Brain microvascular endothelial cell (primary cell): Measurements from ENCODE around the gene DISC1.
"Not testable (repeated sequence)": the region's sequence is repeated elsewhere in the genome, so short reads cannot be mapped to it uniquely, and the experiment has no call there.

Source experiments
- DNase-seq: peaks from one replicate; pipeline ENCODE4 v3.0.0-alpha.2; 2020
- H3K27ac ChIP-seq: fragments of 250-450 bp; sonication (Bioruptor Pico); 2 replicates; pipeline ENCODE4 v1.5.1; 2020; ENCODE audit warnings: mild to moderate bottlenecking, moderate library complexity
- H3K27me3 ChIP-seq: fragments of 250-450 bp; sonication (Bioruptor Pico); replicated peaks from 2 replicates; pipeline ENCODE4 v1.5.1; 2020; ENCODE audit warnings: mild to moderate bottlenecking
- H3K36me3 ChIP-seq: fragments of 250-450 bp; sonication (Bioruptor Pico); replicated peaks from 2 replicates; pipeline ENCODE4 v1.5.1; 2020; ENCODE audit warnings: mild to moderate bottlenecking
- H3K4me3 ChIP-seq: 2 replicates; pipeline ENCODE4 v1.5.1; 2011; ENCODE audit warnings: low read depth, mild to moderate bottlenecking, control low read depth, low read length, moderate library complexity
- CTCF ChIP-seq: IDR thresholded peaks from 2 replicates; pipeline ENCODE4 v1.5.1; 2011; ENCODE audit warnings: low read depth, mild to moderate bottlenecking, moderate library complexity, low read length, control low read depth, inconsistent platforms; ENCODE audit errors: missing control alignments
- in situ Hi-C: cut with HindIII; loops from 2 replicates; pipeline ENCODE4 v1.10.0; 2017; ENCODE audit warnings: low sequenced_read_pairs, low pct_ligation_motif_present

The DISC1 gene

GRCh38 chr1:231656741-231657140 lies 30.2 kb downstream of the DISC1 start:
- no peak for TF ChIP-seq CTCF

GRCh38 chr1:231658223-231658622 lies 31.6 kb downstream of the DISC1 start:
- H3K36me3 ChIP-seq, H3K4me3 ChIP-seq, H3K27ac ChIP-seq, DNase-seq, H3K27me3 ChIP-seq, in situ Hi-C loops: not testable (repeated sequence)

More at GRCh38 chr1:231656741-231657140, 30.2 kb downstream of the DISC1 start:
- H3K36me3 ChIP-seq = no peaks in the 10 kb centered on the region
- no peak overlapping the region for H3K27ac ChIP-seq
- H3K27me3 ChIP-seq = no peaks in the 10 kb centered on the region
- in situ Hi-C loops = no loop called here
- no peak overlapping the region for H3K4me3 ChIP-seq
- DNase-seq = no peak

GRCh38 chr1:231660198-231660597 lies 33.6 kb downstream of the DISC1 start:
- Histone ChIP-seq H3K27me3 (no peaks in the 10 kb centered on the region), H3K27ac (no peak overlapping the region), H3K4me3 (no peak overlapping the region), H3K36me3 (no peaks in the 10 kb centered on the region)
- in situ Hi-C loops = no loop called here
- DNase-seq = no peak
- no peak for TF ChIP-seq CTCF

GRCh38 chr1:231663211-231663792 lies 36.7 kb downstream of the DISC1 start:
- no peaks in the 10 kb centered on the region for H3K27me3 ChIP-seq
- DNase-seq = no peak
- no peak overlapping the region for H3K27ac ChIP-seq
- no peak for TF ChIP-seq CTCF
- H3K4me3 ChIP-seq = no peak overlapping the region
- H3K36me3 ChIP-seq = no peaks in the 10 kb centered on the region
- in situ Hi-C loops = no loop called here

GRCh38 chr1:231665101-231665500 lies 38.5 kb downstream of the DISC1 start:
- Histone ChIP-seq H3K27ac (no peak overlapping the region), H3K36me3 (no peaks in the 10 kb centered on the region), H3K4me3 (no peak overlapping the region), H3K27me3 (no peaks in the 10 kb centered on the region)
- no peak for TF ChIP-seq CTCF
- no peak for DNase-seq
- in situ Hi-C loops = no loop called here

- Histone ChIP-seq H3K36me3 (no peaks in the 10 kb centered on the region), H3K27ac (no peak overlapping the region), H3K4me3 (no peak overlapping the region), H3K27me3 (no peaks in the 10 kb centered on the region)
- in situ Hi-C loops = no loop called here
- no peak for DNase-seq
- TF ChIP-seq CTCF = no peak
Observed at GRCh38 chr1:231665726-231666125, 39.1 kb downstream of the DISC1 start.
